ENCODE data around the gene SHANK1.

SHANK1 gene

DNA sequence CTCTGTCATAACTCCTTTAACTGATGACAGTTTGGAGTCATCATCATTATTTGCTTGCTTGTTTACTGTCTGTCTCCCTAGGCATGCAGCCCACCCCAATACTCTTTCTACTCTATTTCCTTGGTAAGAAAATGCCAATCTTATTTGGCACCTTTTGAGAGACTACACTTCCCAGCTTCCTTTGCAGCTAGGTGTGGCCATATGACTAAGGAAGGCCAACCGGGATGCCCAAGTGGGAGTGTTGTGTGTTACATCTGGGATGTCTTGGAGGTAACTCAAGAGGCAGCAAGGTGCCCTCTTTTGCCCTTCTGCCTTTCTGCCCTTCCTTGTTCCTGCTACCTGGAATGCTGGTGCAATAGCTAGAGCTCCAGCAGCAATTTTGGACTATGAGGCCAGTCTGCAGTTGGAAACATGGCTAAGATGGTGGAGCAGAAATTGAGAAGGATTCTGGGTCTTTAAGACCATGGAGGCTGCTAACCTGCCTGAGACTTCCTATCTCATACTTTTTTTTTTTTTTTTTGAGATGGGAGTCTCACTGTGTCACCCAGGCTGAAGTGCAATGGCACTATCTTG lies 42.9 kb downstream of the SHANK1 start:
- no peak for TF ChIP-seq CTCF (conservative IDR thresholded peaks at IDR 0.05; ENCODE audit: low read depth, low read length)
- Histone ChIP-seq H3K9ac (no peak overlapping the region), H3K27ac (no peak overlapping the region), H2AFZ (ENCODE audit: low read depth) (no peak overlapping the region), H3K4me2 (no peak overlapping the region), H4K20me1 (ENCODE audit: insufficient read depth) (no peaks in the 10 kb centered on the region), H3K79me2 (ENCODE audit: insufficient read depth, low read depth) (no peaks in the 10 kb centered on the region), H3K27me3 (ENCODE audit: insufficient read depth, low read depth) (peaks cover 7% of the 10 kb centered on the region; the same call in 1 of the 2 replicates), H3K4me3 (IDR thresholded peaks at IDR 0.05; ENCODE audit: insufficient read depth, low read depth, low read length) (no peak overlapping the region), H3K36me3 (ENCODE audit: insufficient read depth) (no peaks in the 10 kb centered on the region), H3K4me1 (ENCODE audit: low read depth, poor library complexity, severe bottlenecking) (no peaks in the 10 kb centered on the region)

DNA sequence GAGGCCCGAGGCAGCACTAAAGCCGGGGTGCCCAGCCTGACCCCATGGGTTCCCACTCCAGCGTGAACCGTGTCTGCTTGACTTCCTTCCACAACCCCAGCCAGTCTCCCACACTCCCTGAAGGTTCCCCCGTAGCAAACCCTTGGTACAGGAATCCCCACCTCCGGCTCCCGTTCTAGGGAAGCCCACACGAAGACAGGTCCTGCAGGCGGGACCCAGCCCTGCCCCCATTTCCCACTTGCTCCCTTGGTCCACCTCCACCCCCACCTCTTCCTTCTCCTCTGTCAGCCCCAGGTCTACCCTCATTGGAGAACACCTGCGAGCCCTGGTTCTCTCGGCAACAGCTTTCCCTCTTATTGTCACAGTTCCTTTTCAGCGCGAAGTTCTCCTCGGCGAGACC lies 46.5 kb downstream of the SHANK1 start:
- TF ChIP-seq CTCF (conservative IDR thresholded peaks at IDR 0.05; ENCODE audit: low read depth, low read length): no peak
- Histone ChIP-seq H3K4me2 (no peak overlapping the region), H3K4me3 (IDR thresholded peaks at IDR 0.05; ENCODE audit: insufficient read depth, low read depth, low read length) (no peak overlapping the region), H3K27ac (no peak overlapping the region), H3K9ac (no peak overlapping the region), H2AFZ (ENCODE audit: low read depth) (no peak overlapping the region), H3K36me3 (ENCODE audit: insufficient read depth) (no peaks in the 10 kb centered on the region), H4K20me1 (ENCODE audit: insufficient read depth) (no peaks in the 10 kb centered on the region), H3K27me3 (ENCODE audit: insufficient read depth, low read depth) (peaks cover 10% of the 10 kb centered on the region; the same call in 1 of the 2 replicates), H3K79me2 (ENCODE audit: insufficient read depth, low read depth) (no peaks in the 10 kb centered on the region), H3K4me1 (ENCODE audit: low read depth, poor library complexity, severe bottlenecking) (no peaks in the 10 kb centered on the region)

DNA sequence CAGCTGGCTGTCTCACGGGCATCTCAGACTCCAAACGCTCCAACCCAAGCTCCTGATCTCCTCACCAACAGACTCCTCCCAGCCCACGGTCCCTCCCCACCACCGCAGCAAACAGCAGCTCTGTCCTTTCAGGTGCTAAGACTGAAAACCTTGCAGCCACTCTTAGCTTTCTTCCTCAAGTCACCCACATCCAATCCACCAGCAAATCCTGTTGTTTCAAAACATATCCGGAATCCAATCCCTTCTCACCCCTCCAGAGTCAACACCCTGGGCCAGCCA lies 49.6 kb downstream of the SHANK1 start:
- Histone ChIP-seq H3K4me3 (IDR thresholded peaks at IDR 0.05; ENCODE audit: insufficient read depth, low read depth, low read length) (no peak overlapping the region), H2AFZ (ENCODE audit: low read depth) (no peak overlapping the region), H3K9ac (no peak overlapping the region), H3K79me2 (ENCODE audit: insufficient read depth, low read depth) (no peaks in the 10 kb centered on the region), H3K4me2 (no peak overlapping the region), H3K36me3 (ENCODE audit: insufficient read depth) (no peaks in the 10 kb centered on the region), H3K27ac (no peak overlapping the region), H3K27me3 (ENCODE audit: insufficient read depth, low read depth) (peaks cover 8% of the 10 kb centered on the region; the same call in 1 of the 2 replicates), H4K20me1 (ENCODE audit: insufficient read depth) (no peaks in the 10 kb centered on the region), H3K4me1 (ENCODE audit: low read depth, poor library complexity, severe bottlenecking) (no peaks in the 10 kb centered on the region)
- TF ChIP-seq CTCF (conservative IDR thresholded peaks at IDR 0.05; ENCODE audit: low read depth, low read length): no peak

GRCh38 chr19:50669302-50670101 lies 50.1 kb downstream of the SHANK1 start:
- Histone ChIP-seq H3K4me1 (ENCODE audit: low read depth, poor library complexity, severe bottlenecking) (no peaks in the 10 kb centered on the region), H2AFZ (ENCODE audit: low read depth) (no peak overlapping the region), H3K9ac (no peak overlapping the region), H3K4me2 (no peak overlapping the region), H3K27me3 (ENCODE audit: insufficient read depth, low read depth) (peaks cover 8% of the 10 kb centered on the region; the same call in 1 of the 2 replicates), H3K4me3 (IDR thresholded peaks at IDR 0.05; ENCODE audit: insufficient read depth, low read depth, low read length) (no peak overlapping the region), H4K20me1 (ENCODE audit: insufficient read depth) (no peaks in the 10 kb centered on the region), H3K27ac (no peak overlapping the region), H3K79me2 (ENCODE audit: insufficient read depth, low read depth) (no peaks in the 10 kb centered on the region), H3K36me3 (ENCODE audit: insufficient read depth) (no peaks in the 10 kb centered on the region)
- TF ChIP-seq CTCF (conservative IDR thresholded peaks at IDR 0.05; ENCODE audit: low read depth, low read length): peak; percentile 87

Data from KMS-11 (cell line).